DMS53 treated with DMSO at 0.1 percent for 48 hours (cell line): Measurements from ENCODE around the gene EPHA6.

ENCODE experiments used
- DNase-seq: peaks from one replicate; lab custom pipeline; 2025; ENCODE audit not compliant: unreplicated experiment; lab: John Stamatoyannopoulos, UW

Gene EPHA6

GRCh38 chr3:97764407-97765238 lies 950.2 kb downstream of the EPHA6 start, which contains the start of gene ARL6:
Gene ARL6, plus strand, starts transcription at chr3:97764758. Its CDS starts 3,350 bp downstream, at chr3:97768108.
- DNase-seq, result peak; percentile 82

DNA sequence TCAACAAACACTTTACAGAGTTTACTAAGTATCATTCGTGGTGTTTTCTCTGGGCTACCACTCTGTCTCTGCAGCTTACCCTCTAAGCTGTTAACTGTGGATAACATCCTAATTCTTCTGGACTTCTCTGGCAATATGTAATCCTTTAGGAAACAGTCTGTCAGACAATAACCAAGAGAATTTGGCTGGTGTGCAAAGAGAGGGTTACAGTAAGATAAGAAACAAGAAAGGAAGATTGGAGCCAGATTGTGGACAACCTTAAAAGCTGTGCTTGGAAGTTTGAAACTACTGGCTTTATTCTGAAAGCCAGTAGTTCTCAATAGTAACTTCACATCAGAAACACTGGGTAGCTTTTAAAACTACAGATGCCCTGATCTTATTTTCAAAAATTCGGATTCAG lies 950.9 kb downstream of the EPHA6 start:
- DNase-seq, result no peak

- DNase-seq, result no peak
Measured at GRCh38 chr3:97772926-97773325, 958.5 kb downstream of the EPHA6 start.

GRCh38 chr3:97778152-97778551 lies 963.8 kb downstream of the EPHA6 start:
- no peak for DNase-seq

DNA sequence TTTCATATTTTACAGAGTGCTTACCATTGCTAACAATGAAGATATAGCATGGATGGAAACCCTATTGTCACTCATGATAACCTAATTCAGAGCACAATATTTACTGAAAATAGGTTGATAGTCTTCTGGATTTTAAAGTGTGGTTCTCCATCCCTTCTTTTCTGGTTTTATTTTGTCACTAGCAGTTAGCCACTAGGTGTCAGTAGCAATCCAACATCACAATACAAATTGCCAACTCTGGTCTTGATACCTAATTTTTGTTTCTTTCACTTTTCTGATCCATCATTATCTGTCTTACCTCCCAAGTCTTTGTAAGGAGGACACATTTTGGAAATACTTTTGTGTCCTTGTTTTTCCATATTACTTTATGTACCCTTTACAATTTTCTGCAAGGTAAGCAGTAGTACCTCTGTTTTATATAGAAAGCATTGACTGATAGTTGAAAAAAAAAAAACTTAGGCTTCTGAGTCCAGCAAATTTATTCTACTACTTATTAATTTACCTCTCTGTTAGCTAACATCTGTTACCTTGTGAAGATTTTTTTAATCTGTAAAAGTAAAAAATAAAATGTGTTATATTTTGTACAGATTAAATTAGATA lies 979.1 kb downstream of the EPHA6 start:
- DNase-seq, result peak; percentile 53

GRCh38 chr3:97795951-97796350 lies 981.6 kb downstream of the EPHA6 start:
- DNase-seq, result no peak
